GM12891 (cell line): ENCODE data around the gene ROBO1.

Source experiments
- POLR2A ChIP-seq: IDR thresholded peaks from 2 replicates; pipeline ENCODE4 v1.6.1; 2011; ENCODE audit warnings: low read depth, low read length, control low read depth
- POLR2AphosphoS5 ChIP-seq: IDR thresholded peaks from 2 replicates; pipeline ENCODE4 v1.6.1; 2011; ENCODE audit warnings: low read depth, low read length, control low read depth
- POU2F2 ChIP-seq: IDR thresholded peaks from 2 replicates; pipeline ENCODE4 v1.6.1; 2011; ENCODE audit warnings: low read depth, mild to moderate bottlenecking, control low read depth, low read length, moderate library complexity
- TAF1 ChIP-seq: IDR thresholded peaks from 2 replicates; pipeline ENCODE4 v1.6.1; 2011; ENCODE audit warnings: low read depth, low read length, control low read depth

DNA sequence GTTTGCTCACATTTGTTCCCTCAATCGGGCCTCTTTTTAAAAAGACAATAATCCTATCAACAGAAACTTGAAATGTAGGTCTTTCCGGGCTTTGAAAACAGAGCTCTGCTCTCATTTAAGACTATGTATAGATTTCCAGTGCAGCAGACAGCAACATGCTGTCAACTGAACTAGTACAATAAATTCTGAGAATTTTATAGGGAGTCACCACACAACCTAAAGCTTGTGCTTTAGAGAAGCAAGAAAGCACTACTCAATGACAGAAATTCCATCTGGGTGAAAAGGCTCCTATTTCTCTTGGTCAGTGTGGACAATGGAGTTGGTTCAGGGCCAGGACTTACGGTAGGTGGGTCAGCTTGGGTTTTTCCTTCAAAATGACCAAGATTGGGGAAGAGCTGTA lies 583.5 kb downstream of the ROBO1 start:
- TF ChIP-seq POLR2AphosphoS5 (no peak), POLR2A (no peak), TAF1 (no peak), POU2F2 (no peak)
